Measurements from ENCODE around the gene CHN2.
A peak's percentile ranks its signal among the peaks of the same experiment; 100 is the strongest.
"Not testable (repeated sequence)": the region's sequence is repeated elsewhere in the genome, so short reads cannot be mapped to it uniquely, and the experiment has no call there.

The CHN2 gene

DNA sequence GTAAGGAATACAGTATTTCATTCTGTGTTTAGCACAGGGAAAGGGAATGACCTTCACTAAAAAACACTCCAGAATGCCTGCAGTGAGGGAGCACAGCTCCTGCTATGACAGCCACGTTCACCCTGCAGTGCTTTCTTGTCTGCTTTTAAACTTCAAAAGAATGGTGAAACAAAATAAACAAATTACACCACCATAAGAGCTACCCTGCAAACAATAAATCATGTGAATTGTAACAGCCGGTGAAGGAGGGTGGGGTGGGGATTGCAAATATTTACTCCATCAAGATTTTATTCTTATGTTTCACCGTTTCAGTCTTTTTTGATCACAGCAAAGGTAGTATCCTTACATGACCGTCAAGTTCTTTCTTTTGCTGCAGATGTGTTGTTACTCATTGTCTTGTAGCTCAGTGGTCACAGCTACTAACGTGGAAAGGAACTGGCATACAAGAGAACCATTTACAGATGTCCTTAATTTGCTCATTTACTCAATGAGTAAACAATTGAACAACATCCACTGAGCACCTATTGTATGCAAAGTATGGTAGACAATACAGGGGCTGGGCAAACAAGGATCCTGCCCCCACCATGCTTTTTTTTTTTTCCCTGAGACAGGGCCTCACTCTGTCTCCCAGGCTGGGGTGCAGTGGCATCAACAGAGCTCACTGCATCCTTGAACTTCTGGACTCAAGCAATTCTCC, 4.1 kb upstream of the CHN2 start:
- no peak for DNase-seq

DNA sequence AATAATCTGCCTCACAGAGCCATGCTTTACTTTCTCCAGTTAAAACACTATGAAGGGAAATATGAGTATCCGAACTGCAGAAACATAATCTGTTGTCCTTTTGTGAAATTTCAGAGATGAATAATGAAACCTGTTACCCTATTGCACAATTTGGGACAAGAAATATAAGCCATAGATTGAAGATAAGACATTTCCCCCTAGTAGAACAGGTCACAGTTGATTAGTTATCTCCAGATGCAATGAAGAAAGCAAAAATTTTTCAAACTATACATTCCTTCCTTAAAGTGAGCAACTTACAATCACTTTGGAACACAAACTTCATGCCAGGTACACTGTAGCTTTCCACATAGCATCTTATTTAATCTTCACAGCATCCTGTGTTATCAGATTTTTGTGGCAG, 2.3 kb upstream of the CHN2 start:
- DNase-seq, result no peak

DNA sequence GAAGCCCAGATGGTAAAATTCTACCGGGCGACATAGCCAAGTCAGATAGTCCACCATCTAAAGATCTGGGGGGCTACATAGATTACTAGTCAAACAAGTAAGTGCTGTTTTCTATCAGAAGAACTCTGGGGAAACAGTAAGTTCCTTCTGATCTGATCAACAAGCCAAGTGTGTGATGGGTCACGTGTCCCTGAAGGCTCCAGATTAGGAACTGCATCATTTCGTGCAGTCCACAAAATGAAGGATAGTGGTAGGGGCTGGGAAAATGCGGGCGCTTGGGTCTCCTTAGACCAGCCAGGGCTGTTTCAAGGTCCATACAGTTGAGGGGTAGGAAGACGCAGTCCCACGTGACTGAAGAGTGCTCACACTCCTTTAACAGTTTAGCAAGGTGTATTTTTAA, 1.8 kb upstream of the CHN2 start:
- DNase-seq, result peak in 1 of 2 experiments; percentile 52

DNA sequence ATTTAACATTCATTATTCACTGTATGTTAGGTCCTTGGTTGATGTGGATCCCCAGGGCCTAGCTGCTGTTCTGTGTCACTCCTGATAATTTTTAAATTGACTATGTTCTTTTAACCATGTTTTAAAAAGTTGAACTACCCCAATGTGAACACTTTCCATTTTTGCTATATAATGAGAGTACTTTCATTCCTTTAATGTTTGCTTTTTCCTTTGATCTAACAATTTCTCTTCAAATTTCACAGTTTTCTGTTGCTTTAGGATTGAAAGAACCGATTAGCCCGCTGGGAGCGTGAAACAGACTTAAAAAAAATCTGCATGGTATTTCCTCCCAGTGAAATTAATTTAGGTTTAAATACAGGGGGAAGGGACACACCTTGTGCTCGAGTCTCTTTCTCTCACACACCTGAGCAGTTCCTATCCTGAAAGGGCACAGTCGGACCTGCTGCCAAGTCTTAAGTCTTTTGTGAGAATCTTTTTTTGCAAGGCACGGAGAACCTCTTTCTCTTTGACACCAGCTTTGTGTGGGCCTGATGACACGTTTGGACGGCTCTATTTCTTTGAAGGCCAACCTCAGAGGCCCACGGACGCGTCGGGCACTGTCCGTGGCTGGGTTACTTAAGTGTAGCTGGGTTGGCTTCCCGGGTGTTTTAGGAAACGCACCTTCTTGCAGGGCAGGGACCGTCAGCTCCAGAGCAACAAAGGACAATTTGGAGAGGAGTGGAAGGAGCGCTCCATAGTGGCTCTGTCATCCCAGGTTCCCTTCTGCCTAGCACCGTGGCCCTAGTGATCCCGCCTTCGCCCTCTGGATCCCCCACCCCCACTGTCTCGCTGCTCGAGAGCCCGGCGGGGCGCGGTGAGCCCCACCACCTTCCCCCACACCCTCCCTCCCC, 1.0 kb upstream of the CHN2 start:
- no peak for DNase-seq

DNA sequence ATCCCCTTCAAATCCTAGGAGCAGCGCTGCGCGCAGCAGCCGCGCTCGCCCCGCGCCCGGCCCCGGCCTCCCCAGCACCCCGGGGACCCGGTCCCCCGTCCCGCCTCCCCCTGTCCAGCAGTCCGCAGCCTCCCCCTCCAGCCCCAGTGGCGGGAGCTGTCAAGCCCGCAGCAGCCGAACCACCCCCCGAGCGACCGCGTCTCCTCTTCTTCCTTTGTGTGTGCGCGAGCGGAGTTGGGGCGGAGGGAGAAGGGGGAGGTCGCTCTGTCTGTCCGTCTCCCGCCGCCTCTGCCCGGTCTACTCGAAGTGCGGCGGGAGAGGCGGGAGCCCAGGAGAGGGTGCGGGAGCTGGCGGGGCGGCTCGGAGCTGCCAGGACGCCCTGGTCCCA, 375 bp upstream of the CHN2 start:
- DNase-seq, result no peak

DNA sequence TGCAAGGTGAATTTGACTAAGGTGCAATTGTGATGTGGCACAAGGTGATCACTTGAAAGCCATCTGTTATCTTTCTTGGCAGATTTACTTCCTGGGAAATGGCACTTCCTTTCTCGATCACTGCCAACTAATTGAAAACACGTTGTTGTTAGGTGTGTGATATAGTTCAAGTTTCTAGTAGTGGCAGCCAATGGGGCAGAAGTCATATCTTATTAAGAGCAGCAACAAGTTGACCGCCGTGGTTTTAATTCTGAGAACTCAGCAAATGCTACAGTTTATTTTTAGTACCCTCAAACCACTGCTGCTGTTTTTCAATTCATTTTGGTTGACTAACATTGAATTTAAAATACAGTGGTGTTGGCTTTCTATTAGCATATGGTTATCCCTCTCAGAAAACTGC, 1.6 kb downstream of the CHN2 start:
- DNase-seq, result peak in 1 of 2 experiments; percentile 46

DNA sequence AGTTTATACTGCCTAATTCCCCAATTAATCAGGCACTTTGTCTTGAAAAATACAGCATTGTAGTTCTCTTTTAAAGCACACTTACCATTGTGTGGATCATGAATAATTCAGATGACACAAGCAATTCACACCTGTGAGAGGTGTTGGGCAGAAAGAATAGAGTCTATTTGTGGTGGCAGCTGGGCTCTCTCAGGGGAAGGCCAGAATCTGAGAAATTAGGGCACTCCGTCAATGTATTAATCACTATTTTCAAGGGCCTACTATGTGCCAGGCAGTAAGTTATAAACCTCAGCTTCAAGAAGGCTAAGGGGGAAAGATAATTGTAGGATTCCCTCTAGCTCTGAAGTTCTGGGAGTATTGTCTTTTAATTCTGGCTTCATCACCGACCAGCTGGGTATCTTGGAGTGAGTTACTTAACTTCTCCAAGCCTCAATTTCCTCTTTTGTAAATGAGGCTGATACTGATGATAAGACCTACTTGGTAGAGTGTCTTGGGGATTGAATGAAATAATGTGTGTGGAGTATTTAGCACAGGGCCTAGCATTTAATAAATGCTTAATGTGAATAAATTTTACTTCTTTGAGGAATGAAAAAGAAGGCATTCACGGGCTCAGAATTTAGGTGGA, 2.5 kb downstream of the CHN2 start:
- DNase-seq, result no peak

DNA sequence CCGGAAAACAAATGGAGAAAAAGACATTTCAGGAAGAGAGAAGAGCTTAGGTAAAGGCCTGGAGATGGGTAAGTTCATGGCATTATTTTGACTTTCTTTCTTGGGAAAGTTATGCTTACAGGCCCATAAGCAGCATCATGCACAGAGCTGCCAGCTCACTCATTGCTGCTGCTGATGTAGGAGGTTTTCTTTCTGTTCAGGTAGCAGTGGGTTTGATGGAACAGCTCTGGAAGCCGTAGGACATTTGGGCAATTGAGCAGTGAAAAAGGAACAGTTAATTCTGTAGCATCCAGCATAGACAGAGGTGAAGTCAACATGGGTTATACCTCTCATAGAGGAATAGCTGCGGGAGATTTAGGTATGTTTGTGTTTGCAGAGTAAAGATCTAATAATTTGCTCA, 3.3 kb downstream of the CHN2 start:
- DNase-seq, result no peak

DNA sequence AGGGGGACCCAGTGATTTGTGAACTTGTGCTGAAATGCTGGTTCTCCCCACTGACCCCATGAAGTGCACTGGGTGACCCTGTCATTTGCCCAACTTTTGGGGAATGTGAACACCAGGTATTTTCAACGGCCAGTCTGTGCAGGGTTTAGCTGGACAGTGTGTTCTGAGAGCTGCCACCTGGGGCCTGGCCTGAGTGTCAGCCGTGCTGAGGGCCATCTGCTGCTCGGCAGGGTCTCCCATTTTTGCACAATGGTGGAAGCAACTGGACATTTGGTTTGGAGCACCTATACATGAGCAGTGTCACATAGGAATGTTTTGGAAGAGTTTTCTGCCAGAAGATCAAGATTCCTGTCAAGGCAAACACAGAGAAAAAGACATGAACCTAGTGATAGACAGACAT, 5.2 kb downstream of the CHN2 start:
- peak; percentile 56 to 87 for DNase-seq

DNA sequence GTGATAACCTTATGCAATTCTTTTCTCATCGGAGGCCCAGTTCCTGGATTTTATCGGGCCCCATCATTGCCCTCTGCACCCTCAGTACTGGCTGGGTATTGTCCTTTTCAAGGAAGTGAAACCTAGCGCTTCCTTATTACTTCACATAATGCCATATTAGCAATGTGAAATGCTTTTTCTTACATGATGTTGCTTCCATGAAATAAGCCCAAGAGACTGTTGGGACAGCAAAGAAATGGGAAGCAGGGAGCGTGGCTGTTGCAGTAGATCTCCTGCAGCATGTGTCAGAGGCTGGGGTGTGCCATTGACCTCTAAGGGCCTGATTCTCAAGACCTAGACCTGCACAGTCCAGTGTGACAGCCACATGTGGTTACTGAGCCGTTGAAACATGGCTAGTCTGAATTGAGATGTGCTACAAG, 8.1 kb downstream of the CHN2 start:
- no peak for DNase-seq

DNA sequence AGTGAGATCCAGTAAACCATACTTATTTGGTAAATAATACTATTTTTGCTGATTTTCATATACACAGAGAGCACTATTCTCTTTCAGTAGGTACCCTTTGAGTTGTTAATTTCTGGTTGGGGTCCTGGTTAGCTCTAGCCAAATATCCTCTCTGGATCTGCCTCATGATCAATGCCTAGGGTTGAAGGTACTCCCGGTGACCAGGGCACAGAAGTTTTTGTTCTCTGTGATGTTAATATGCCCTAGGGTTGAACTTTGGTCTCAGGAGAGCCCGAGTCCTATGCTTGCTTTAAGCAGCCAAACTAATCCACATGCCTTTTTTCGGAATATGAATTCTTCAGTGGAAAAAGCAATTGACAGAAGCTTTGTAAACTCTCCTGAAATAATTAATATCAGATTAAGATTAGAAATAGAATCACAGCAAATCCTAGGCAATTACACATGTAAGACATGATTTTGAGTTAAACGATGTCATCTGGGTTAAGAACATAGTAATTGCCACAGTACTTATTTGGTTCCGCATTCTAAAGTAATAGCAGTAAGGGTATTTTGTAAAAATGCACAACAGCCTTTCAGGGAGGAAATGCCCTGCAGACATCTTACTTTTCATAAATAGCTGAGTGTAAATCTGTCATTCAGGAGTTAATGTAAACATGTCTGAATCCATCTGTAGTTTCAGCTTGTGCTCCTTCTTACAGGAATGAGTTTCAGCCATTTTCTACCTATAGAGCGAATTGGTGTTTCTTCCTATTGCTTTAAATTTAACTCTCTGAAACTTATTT, 10.1 kb downstream of the CHN2 start:
- no peak for DNase-seq

DNA sequence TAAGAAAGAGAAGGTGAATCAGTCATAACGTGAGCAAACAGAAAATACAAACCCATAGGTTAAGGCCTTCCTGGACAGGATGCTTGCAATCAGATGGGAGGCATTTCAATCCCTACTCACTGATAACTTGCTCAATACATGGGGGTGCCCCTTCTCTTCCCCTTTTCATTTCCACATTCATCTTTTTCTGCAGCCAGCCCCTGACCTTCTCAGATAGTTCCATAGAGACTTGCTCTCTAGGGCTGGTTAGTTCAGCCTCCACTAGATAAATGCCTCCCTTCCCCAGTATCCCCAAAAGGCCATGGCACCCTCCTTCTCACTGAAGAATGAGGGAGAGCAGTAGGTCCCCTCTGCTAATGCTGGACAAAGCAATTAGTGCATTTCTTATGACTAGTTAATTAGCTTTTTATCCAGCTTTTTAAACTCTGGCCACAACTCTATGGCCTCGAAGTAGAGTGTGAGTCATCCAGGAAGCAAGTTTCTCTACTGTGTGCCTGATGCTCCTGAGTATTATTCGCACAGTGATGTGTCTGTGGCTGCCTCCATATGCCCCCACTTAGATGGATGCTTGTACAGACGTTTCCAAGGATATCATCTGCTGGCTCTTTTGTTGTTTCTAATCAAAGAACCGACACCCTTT, 12.7 kb downstream of the CHN2 start:
- DNase-seq, result no peak

DNA sequence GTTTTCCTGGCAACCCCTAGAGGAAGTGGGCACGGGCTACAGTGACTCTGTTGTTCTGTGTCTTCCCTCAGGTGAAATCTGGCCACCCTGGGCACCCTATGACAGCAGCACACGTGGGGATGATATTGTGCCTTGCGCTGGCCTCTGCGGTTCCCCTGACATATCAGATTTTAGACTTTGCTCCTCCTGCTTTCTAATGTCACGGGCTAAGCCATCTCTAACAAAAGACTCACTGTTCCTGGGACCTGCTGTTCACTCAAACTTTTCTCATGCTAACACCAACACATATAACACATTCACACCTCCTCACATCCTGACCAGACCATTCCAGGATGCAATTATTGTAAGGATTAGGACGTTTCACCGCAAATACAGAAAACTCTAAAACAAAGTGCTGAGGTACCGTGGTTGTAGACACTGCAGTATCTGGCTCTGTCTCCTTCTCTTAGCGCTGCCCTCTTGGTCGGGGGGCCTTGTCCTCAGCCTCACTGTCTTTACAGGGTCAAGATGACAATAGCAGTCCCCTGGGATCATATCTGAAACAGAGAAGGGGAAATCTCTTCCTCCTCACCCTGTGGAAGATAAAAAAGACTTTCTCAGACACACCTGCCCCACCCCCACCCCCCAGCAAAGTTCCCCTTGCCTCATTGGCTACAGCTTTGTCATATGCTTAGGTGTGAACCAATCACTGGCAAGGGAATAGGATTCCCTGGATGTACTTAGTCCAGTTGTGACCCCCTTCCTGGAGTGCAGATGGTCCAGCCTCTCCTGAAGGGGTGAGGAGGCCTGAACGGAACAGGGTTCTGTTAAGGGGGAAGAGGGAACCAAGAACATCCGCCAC, 14.1 kb downstream of the CHN2 start:
- DNase-seq, result no peak

DNA sequence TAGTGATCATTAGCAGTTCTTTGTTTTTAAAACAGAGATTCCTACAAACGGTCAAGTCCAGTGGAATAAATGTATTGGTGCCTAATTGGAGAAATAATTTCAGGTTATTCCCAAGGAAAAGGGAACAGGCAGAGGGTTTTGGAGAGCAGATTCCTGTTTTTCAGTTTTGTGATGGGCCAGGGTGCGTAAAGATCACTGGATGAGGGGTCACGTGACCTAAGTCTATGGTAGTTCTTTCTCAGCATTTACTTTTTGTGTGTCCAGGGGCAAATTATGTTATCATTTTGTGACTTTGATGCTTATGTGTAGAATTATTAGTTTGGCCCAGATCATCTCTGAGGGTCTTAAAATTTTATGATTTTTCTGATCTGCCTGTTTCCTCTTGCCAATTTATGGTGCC, 15.2 kb downstream of the CHN2 start:
- DNase-seq, result no peak

DNA sequence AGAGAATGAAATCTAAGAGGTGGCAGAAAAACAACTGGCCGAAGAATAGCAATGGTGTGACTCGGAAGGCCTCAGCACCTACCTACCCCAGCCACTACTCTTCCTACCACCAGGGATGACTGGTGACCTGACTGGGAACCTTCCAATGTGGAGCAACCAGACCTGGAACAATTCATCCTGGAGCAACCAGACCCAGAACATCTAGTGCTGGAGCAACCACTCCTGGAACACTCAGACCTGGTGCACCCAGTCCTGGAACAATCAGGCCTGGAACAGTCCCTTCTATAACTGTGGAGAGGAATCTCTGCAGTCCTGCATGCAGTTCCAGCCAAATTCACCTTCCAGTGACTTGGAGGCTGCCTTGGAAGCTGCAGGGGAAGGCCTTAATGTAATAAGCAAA, 18.2 kb downstream of the CHN2 start:
- DNase-seq, result not testable (repeated sequence)

DNA sequence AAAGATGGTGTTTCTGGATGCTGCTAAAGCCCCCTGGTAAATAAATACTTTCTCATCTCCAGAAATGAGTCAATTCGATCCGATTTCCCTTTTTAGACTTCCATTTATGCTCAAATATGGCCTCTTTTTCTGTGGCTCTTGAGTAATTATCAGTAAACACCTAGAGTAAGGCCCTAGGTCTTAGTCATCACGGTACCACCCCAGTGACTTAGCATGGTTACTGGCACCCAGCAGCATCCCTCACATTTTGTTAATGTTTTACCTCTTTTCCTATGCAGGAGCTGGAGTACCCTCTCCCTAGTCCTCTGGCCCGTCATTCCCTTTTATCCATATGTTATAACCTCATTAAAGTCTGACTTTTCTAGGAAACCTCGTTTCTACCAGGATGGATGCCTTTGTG, 19.5 kb downstream of the CHN2 start:
- DNase-seq, result no peak

DNA sequence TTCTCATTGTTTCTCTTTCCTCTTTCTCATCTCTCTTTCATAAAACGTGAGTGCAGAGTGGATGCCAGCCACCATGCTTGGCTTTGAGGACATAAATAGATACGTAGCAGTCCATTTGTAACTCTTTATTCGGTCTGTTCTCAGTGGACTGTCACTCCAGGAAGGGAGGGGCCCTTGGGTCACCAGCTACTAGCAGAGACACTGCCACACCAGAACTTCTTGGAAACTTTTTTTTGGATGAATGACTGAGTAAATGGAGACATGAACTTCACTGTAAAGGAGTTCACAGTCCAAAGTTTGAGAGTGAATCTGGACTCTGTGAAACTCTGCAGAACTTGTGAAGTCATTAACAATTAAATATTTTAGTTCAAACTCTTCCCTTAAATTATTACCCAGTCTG, 20.2 kb downstream of the CHN2 start:
- no peak for DNase-seq

DNA sequence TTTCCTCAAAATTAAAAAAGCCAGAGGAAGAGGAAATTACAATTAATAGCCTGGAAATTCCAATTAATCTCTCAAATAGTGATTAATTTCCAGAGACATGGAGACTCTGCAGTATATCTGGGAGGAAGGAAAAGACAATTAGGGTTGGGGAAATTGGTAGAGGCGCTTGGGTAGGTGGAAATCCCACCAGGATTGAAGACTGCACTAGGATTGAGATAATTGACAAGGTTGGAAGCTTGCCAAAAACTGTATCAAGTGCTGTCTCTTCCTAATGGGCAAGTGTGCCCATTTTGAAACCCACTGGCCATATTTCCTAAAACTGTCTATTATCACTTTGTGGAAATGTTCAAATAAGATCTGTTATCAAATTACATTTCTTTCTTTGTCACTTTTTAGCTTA, 21.6 kb downstream of the CHN2 start:
- no peak for DNase-seq

DNA sequence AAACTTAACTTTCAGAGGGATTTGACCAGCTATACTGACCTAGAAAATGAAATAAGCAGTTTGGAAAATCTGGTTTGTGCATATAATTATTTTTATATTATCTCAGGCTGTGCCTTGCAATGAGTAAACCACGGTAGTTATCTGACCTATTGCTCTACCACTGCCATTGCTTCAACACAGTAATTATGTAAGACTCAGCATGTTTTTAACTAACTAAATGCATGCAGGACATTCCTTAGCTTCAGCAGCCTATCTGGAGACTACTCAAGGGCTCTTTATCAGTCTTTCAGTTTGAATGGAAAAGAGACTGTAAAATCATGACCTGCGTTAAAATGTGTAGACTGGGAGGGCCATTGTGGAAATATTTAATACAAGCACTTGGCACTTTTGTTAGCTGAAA, 22.5 kb downstream of the CHN2 start:
- peak in 1 of 2 experiments; percentile 22 for DNase-seq

DNA sequence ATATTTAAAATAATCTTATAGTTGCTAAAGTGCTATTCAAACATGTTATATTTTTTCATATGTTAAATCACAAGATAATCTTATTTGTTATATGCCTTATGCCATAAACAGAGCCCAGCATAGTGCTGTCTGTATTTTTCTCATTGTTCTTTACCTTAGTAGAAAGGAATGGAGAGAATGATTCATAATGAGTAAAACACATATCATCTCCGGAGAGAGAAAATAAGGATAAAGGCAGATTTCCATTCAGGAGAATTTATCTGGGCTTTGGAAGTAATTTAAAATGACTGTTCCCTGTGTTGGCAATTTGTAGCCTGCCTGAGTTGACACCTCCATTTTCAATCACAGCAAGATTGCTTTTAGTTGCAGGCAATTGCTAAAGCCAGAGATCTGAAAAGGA, 30.2 kb downstream of the CHN2 start:
- DNase-seq, result no peak

DNA sequence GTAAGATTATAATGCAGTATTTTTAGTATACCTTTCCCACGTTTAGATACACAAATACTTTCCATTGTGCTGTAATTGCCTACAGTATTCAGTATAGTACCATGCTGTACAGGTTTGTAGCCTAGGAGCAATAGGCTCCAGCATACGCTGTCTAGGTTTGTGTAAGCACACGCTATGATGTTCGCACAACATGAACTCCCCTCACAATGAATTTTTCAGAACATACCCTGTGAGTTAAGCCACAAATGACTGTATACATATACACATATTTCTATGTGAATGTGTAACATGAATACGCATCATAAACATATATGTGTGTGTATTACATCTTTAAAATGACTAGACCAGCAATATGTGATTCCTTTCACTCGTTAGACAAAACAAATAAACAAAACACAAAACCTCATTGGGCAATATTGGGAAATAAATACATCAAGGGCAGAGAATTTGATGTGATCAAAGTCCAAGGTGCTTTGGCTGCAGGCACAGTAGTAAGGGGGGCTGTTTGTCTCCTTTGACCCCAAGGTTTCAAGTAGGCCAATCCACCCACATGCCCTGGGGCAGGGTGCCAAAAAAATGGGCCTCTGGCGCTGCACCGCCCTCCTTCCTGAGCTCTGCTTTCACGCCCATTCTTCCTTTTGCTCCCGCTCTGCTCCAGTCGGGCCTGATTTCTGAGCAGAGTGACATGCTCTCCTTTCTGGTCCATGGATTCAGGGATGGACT, 33.9 kb downstream of the CHN2 start:
- peak in 1 of 2 experiments; percentile 71 for DNase-seq
